LNCaP clone FGC (cell line): ENCODE data around the gene WDR82.
A peak's percentile ranks its signal among the peaks of the same experiment; 100 is the strongest.

Experiments used
- DNase-seq: peaks from one replicate; pipeline ENCODE4 v3.0.0-alpha.2; 2011; ENCODE audit warnings: low read depth
- H3K4me3 ChIP-seq: 2 replicates; pipeline ENCODE4 v1.5.1; 2011; ENCODE audit warnings: mild to moderate bottlenecking, low read depth, low read length, control low read depth
- TF ChIP-seq, protein P1 (sequence below): IDR thresholded peaks from 2 replicates; pipeline ENCODE4 v1.5.1; 2012; ENCODE audit warnings: mild to moderate bottlenecking; ENCODE audit not compliant: control insufficient read depth, insufficient read depth; ENCODE audit errors: extremely low read depth

WDR82 gene

GRCh38 chr3:52247409-52248164 lies 30.9 kb downstream of the WDR82 start:
- no peak overlapping the region for H3K4me3 ChIP-seq
- DNase-seq: no peak
- TF ChIP-seq, protein P1, sequence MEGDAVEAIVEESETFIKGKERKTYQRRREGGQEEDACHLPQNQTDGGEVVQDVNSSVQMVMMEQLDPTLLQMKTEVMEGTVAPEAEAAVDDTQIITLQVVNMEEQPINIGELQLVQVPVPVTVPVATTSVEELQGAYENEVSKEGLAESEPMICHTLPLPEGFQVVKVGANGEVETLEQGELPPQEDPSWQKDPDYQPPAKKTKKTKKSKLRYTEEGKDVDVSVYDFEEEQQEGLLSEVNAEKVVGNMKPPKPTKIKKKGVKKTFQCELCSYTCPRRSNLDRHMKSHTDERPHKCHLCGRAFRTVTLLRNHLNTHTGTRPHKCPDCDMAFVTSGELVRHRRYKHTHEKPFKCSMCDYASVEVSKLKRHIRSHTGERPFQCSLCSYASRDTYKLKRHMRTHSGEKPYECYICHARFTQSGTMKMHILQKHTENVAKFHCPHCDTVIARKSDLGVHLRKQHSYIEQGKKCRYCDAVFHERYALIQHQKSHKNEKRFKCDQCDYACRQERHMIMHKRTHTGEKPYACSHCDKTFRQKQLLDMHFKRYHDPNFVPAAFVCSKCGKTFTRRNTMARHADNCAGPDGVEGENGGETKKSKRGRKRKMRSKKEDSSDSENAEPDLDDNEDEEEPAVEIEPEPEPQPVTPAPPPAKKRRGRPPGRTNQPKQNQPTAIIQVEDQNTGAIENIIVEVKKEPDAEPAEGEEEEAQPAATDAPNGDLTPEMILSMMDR: no peak

DNA sequence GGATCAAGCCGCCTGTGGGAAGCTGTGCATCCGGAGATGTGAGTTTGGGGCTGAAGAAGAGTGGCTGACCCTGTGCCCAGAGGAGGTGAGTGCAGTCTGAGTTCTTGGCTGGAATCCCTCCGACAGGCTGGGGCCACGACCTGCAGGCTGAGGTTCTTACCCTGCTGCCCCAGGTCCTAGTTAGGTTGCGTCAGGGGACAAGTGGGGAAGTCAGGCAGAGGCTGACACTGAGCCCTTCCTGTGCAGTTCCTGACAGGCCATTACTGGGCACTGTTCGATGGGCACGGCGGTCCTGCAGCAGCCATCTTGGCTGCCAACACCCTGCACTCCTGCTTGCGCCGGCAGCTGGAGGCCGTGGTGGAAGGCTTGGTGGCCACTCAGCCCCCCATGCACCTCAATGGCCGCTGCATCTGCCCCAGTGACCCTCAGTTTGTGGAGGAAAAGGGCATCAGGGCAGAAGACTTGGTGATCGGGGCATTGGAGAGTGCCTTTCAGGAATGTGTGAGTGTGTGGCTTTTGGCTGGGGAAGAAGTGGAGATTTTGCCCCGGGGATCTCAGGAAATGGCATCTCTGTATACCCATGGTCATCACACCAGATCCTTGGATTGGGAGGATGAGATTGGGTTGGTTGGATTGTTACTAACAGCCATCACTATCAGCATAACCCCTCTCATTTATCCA lies 31.6 kb downstream of the WDR82 start:
- no peak overlapping the region for H3K4me3 ChIP-seq
- no peak for DNase-seq

GRCh38 chr3:52246264-52246620 lies 32.2 kb downstream of the WDR82 start:
- peak overlapping the region; percentile 37 for H3K4me3 ChIP-seq
- DNase-seq: no peak
- TF ChIP-seq, protein P1: no peak

More for the DNA sequence above, 31.6 kb downstream of the WDR82 start:
- TF ChIP-seq, protein P1: no peak

DNA sequence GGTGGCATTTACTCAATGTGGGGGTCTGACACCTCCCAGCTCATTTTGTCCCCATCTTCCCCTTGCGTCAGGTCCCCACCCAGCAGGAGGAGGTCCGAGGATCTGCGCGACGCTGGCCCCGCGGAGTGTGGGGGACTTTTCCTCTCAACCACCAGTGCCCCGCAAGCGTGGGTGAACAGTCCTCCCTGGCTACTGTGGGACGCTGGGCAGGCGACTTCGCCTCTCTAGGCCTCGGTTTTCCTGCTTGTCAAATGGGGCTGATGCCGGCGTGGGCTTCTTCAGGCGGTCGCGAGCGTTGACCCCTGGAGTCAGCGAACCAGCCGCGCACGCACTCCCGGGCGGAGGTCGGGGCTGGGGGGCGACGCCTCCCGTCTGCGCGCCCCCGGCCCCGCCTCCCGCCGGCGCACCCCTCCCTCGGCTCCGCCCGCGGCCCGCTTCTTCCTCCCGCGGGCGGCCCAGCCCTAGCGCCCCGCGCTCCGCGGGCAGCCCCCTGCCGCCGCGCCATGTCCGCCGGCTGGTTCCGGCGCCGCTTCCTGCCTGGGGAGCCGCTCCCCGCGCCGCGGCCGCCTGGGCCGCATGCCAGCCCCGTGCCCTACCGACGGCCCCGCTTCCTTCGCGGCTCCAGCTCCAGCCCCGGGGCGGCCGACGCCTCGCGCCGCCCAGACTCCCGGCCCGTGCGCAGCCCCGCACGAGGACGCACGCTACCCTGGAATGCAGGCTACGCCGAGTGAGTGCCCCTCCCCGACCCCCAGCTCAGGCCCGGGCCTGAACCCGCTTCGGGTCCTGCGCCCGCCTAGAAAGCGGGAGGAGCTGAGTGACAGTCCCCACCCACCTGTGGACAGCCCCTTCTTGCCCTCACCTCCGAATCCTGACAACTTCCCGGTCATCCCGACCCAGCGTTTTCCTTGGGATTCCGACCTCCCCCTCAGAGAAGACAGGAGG lies 32.9 kb downstream of the WDR82 start, which contains the start of gene PPM1M:
PPM1M (plus strand) TSS at position 438 of the 942 bp plus-strand sequence; CDS start at position 504, 66 bp downstream.
- DNase-seq: no peak
- H3K4me3 ChIP-seq: peak within 1 kb of the TSS; percentile 37
- TF ChIP-seq, protein P1: no peak

DNA sequence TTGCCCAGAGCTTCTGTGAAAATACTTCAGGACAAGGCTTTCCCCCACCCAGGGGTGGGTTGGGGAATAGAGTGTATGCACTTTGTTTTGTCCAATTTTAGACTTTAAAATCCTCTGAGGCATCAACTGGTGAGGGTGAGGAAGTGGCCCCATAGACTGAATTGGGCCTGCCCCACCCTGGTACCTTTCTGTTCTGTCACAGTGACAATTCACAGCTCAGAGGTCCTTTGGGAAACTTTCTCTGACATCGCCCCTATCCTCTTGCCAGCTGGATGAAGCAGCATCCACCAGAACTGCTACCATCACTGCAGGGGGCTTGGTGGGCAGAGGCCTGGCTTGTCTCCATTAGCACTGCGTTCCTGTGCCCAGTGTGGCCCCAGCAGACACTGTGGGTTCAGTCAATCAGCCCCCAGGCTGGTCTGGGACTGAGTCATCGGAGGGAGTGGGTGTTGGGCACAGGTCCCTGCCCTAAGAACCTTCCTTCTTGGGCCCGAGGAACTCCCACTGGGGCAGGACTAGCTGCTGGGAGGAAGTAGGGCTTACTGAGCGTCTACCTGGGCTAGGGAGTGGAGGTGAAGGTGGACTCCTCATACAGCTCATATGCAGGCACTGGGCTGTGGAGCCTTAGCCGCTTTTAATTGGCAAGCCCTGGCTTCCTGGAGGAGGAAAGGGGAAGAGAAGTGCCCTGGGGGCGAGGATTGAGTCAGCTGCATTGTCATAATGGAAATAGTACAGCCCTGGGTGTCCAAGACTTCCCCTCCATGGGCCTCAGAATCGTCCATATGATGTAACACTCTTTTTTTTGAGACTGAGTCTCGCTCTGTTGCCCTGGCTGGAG lies 34.4 kb downstream of the WDR82 start:
- DNase-seq: no peak
- TF ChIP-seq, protein P1: no peak
- H3K4me3 ChIP-seq: no peak overlapping the region

- TF ChIP-seq, protein P1: no peak
- no peak for DNase-seq
- H3K4me3 ChIP-seq: no peak overlapping the region
These were observed 36.4 kb downstream of the WDR82 start for GRCh38 chr3:52242039-52242438.
